NCI-H2227 treated with DMSO at 0.1 percent for 48 hours (cell line): ENCODE results near the gene DNAH6.
A peak's percentile ranks its signal among the peaks of the same experiment; 100 is the strongest.
"Not testable (repeated sequence)": the region's sequence is repeated elsewhere in the genome, so short reads cannot be mapped to it uniquely, and the experiment has no call there.

Source experiments
- DNase-seq: peaks from one replicate; lab custom pipeline; 2025; lab: John Stamatoyannopoulos, UW

Gene DNAH6, protein sequence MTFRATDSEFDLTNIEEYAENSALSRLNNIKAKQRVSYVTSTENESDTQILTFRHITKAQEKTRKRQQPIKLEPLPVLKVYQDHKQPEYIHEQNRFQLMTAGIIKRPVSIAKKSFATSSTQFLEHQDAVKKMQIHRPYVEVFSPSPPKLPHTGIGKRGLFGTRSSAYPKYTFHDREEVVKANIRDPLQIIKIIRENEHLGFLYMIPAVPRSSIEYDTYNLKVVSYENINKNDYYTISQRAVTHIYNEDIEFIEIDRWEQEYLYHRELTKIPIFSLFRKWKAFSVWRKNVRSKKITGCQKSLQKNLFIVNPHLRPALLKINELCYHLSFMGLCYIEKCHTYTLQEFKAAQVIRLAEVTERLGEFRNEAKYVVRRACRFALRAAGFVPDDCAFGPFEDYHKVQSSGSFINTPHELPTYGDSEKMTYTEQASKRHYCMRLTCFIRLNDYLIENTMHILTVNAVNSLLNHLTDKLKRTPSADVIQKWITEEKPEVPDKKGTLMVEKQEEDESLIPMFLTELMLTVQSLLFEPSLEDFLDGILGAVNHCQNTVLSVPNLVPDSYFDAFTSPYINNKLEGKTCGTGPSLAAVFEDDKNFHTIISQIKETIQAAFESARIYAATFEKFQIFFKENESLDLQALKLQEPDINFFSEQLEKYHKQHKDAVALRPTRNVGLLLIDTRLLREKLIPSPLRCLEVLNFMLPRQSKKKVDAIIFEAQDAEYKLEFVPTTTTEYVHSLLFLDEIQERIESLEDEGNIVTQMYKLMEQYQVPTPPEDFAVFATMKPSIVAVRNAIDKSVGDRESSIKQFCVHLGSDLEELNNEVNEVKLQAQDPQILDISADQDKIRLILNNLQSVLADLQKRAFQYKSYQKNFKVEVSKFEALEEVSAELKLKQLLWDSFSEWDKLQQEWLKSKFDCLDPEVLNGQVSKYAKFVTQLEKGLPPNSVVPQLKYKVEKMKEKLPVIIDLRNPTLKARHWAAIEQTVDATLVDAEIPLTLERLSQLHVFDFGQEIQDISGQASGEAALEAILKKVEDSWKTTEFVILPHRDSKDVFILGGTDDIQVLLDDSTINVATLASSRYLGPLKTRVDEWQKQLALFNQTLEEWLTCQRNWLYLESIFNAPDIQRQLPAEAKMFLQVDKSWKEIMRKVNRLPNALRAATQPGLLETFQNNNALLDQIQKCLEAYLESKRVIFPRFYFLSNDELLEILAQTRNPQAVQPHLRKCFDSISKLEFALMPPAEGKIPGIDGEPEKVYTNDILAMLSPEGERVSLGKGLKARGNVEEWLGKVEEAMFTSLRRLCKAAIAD (N-terminal part only)

DNA sequence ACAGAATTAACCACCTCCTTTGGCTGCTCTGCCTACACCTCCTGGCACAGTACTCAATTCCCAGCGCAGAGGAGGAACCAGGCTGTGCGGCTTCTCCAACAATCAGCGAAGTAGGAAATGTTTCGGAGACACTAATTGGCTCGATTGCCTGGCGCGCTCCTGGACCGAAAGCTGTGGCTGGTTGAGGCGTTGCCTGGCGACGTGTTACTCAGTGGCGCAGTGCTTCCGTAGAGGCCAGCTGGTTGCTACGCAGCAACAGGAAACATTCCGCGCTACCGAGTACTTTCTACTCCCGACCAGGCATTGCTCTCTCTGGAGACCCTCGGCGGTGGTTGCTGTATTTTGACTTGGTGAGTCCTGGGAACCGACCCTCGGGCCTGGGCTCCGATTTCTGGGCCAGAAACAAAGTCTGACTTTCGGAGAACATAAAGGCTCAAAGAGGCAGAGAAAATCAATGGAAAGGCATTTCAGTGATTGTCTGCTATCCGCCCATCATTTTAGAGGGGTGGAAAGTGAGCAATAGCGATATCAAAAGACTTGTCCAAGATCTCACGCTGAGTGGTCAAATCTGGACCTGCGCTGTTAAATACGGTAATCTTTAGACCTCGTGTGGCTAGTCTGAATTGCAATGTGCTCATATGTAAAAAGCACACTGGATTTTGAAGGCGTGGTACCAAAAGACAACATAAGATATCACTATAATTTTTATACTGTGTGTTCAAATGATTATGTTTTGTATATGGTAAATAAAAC, at the start of gene DNAH6:
Gene DNAH6, plus strand, starts transcription at position 265 of the 753 bp plus-strand sequence. CDS start 1,329 bp downstream, outside the sequence.
- DNase-seq = peak; percentile 96

DNA sequence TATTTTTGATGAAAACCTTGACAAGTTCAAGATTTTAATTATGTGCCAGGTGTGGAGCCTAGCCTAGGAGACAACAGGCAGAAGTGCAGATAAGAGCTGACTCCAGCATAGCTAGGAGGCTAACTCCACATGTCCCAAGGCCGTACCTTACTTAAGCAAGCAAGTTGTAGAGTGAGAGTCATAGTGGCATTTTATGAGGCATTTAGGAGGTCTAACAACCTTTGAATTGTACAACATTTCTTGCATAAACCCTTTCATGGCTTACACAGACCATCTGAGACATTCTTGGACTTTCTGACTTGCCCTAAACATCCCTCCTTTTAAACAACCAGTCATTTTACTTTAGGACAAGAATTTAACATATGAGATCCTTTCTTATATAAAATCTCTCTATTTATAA, 48.9 kb upstream of the DNAH6 start:
- no peak for DNase-seq

DNA sequence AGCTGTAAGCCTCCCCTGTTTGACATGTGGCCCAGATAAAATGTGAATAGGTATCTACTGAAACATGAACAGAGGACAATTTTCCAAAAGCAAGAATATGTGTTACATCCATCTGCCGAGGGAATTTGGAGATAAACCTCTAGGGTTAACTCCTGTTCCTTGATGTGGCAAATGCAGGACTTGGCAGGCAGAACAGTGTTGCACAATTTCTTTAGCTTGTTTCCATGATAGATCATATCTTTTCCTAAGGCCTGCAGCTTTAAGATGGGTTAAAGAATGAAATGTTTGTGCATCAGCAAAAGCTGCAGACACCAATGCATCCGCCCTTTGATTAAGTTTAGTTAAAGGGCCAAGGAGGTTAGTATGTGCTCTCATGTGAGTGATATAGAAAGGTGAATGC, 43.9 kb upstream of the DNAH6 start:
- DNase-seq = not testable (repeated sequence)

DNA sequence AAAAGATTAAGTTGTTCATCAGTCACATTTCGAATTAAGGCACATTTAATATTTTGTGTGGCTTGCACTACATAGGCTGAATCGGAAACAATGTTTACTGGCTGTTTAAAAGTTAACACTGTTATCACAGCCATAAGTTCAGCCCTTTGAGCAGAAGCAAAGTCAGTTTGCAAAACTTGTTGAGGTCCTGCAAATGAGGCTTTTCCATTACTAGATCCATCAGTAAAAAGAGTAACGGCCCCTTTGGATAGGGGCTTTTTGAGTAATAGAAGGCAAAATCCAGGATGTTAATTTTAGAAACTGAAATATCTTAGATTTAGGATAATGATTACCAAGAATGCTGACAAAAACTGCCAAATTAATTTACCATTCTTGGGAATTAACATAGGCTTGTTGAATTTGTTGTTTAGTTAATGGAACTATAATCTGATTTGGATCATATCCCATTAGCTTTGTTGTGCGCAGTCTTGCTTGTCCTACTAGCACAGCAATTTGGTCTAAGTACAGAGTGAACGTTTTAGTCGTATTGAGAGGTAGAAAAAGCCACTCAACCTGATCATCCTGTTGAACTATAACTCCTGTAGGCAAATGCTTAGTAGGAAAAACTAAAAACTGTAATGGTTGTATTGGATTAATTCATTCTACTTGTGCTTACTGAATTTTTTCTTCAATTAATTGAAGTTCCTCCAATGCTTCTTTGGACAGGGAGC, 43.3 kb upstream of the DNAH6 start:
- DNase-seq = no peak

DNA sequence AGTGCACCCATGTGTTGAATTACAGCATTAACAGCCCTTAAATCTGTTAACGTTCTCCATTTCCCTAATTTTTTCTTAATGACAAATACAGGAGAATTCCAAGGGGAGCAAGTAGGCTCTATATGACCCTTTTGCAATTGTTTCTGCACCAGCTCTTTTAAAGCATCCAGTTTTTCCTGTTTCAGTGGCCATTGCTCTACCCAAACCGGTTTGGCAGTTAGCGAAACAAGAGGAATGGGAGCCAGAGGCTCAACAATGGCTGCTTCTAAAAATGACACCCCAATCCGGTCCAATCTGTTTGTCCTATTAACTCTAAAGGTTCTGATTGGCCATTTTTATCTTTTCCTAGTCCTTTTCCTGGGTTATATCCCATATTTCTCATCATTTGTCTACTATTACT, 42.1 kb upstream of the DNAH6 start:
- no peak for DNase-seq

DNA sequence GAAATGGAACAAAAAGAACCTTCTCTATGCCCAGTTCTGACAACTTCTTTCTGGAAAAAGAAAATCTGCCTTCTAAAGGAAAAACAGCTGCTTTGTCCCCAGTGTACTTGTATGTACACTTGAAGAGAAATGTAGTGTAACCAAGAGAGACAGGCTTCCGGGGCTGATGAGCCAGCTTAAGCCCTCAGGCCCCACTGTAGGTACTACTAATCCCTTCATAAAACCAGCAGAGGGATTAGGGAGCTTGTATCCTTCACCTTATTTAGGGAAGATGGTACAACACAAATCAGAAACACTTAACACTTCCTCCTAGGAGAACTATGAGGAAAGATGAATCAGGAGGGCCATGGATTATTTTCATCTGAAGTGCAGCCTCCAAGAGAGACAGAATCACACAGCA, 38.4 kb upstream of the DNAH6 start:
- DNase-seq = no peak

DNA sequence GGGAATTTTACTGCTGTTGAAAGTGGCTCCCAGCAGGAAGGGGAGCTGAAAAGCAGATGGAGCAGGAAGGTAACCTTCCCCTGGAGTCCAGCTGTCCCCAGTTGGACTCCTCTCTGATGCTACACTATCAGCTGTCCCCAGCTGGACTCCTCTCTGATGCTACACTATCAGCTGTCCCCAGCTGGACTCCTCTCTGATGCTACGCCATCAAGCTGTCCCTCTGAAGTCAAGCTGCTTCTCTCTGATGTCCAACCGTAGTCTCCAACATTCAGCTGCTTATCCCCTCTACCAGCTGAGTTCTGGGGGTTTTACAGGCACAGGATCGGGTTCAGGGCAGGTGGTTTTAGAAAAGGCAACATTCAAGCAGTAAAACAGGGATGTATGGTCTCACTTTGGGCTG, 37.4 kb upstream of the DNAH6 start:
- no peak for DNase-seq

DNA sequence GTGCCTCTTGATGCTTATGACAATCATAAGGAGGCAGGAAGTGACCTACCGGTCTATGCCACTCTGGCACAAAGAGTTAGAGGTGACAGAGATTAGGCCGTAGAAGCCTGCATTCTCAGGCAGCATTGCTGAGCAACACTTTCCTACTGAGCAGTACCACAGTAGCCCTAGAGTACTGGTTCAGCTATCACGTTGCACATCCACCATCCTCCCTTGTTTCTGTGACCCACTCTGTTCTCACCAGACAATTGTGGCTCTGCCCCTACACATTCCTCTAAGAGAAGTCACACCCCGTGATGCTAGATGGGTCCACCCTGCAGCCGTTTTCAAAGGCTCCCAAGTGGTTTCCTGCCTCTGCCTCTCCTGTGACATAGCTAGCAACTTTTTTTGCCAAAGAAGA, 34.6 kb upstream of the DNAH6 start:
- no peak for DNase-seq

DNA sequence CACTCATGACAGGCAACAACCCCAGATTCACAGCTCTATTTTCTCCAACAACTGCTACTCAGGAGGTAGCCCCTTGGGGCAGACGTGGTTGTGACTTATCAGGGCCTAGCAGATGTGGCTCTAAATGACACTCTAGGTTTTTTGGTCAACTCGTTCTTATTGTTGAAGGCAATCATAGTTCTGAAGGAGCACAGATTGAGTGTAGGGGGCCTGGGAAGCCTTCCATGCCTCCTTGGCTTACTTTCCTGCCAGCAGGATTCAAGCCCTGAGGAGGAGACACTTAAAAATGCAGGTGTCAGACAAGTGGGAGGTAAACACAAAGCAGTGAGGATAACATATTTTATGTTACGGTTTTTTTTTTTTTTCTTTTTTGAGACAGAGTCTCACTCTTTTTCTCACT, 33.7 kb upstream of the DNAH6 start:
- DNase-seq = no peak

DNA sequence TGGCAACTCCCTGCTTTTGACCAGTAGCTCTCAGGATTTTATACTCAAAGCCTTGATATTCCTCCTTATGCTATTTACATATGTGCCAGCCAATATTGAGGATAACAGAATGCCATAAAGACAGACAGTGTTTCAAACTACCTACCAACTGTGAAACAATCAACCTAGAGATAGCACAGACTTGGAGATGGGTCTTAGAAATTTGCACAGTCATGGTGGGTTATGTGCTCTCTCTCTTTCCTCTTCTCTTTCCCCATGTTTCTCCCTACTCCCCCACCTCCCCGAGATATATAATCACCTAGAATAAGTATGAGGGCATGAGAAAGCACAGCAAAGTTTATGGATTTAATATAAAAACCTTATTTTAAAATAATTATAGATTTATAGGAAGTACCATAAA, 33.0 kb upstream of the DNAH6 start:
- no peak for DNase-seq

DNA sequence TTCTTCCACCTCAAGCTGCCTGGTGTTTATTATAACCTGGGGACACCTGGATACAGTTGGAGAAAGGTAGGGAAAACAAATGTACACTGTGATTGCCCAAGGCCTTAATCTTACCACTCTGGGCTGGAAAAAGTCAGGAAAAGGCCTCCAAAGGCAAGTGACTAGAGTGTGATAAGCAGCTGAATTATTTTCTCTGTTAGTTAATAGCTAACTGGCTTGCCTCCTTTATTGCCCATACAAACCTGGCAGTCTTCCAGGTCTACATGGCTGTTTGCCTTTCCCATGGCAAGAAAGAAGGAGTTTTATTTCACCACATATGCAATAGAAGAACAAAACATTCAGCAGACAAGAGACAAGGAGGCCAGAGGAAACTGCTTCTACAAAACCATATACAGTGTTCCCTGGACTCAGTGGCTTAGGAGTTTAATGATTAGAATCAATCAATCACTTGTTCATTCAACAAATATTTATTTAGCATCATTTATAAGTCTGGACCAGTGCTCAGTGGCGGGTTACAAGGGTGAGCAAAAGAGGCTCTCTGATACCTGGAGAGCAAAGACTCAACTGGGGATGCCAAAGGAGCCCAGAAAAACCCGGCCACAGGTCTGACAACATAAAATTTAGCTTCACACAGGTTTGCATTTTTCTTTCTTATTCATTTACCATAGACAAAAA, 29.7 kb upstream of the DNAH6 start:
- DNase-seq = no peak

DNA sequence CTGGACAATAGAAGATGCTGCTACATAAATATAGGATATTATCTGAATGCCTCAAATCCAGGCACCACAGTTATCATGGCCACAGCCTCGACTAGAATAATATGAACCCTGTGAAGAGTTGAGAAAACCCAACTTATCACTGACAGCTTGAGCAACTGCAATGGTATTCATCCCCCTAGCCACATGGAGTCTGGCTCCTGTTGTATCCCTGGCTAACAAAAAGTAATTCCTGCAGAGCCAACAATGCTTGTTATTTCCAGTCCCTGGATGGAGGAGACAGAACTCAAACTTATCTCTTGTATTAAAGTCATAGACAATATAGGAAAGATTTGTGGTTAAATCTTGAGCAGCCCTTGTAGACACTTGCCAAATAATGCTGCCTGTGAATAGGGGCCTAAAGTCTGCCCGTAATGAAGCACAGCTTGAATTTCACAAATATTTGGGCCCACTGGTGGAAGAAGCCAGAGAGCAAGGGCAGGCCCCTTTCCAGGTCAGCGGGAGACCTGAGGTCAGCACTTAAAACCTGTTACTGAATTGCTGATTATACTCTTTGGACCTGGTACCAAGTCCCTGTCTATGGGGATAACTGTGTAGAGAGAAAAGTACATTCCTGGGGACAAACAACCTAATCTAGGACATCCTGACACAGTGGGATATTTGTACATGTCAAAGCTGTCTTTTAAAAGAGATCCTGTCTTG, 28.9 kb upstream of the DNAH6 start:
- no peak for DNase-seq

DNA sequence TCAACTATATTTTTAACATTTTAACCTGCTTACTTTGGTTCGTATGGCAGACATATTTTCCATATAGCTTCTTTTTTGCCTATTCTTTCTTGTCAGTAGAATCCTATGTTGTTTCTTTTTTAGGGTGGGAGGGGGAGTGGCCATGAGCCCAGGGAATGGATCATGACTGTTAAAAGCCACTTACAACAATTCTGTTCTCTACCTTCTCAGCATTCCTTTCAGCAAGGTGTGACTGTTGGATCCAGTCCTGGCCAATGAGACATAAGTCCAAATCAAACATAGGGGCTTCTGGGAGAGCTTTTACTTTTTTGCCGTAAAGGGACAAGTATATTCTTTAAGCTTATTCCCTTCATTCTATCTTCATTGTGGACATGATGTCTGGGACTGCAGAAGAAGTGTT, 25.0 kb upstream of the DNAH6 start:
- no peak for DNase-seq

DNA sequence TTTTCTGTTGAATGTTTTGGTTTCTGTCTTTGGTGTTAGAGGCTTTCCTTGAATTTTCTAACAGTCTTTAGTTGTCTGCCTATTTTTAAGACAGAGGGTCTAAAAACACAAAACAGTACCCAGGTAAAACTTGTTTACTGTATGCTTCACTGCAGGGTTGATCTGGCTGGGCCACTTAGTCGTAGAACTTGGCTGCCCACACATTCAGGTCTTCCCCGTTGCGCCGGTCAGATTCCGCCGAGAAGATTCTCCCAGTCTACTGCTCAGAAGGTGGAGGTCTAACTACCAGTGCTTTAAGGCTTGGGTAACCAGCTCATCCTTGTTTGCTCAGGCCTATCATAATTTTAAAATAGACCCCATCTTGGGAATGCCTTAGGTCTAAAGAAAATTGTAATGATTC, 24.6 kb upstream of the DNAH6 start:
- DNase-seq = no peak

DNA sequence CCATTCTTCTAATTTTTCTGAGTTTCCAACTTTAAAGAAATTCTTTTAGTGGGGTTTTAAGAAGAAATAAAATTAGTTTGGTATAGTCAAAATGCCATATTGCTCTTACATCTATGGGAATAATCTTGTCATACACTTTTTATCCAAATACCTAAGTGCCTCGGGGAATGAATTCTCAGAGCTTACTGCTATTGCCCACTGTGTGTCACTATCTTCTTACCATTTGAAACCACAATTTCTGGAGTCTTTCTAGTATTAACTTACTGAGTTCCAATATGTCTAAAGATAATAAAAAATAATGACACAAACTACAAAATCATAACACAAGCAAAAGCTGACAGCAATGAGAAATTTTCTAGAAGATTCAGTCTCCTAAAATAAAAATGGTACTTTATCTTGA, 23.7 kb upstream of the DNAH6 start:
- DNase-seq = no peak

DNA sequence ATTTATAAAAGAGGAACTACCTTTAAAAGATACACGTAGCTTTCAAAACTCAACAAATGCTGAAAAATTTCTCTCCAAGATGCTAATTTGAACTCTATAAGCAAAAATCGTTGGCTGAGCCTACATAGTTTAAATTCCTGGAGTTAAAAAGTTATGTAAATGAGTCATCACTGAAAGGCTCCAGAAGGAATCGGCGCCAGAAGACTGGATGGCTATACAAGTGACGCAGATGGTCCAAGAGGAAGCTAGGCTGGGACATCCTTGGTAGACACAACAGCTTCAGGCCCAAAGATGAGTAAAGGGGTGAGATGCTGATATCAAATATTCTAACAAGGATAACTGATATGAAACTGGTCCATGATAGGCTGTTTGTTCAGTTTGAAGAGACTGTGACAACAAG, 22.8 kb upstream of the DNAH6 start:
- DNase-seq = no peak

DNA sequence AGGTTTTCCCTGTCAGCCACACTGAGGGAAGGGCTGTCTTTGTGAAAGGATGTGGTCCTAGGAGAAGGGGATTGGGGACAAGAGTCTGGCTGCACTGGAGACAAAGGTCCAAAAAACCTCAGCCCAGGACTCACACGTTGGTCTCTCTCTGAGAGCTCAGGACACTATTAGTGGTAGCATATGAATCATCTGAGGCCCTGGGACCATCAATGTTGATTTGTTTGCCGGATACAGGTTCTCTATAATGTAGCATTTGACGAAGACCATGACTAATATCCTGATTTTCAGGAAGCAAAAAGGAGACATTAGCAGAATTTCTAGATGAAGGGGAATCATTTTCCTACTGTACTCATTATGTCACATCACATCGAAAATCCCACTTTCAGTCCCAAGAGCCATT, 22.2 kb upstream of the DNAH6 start:
- no peak for DNase-seq

DNA sequence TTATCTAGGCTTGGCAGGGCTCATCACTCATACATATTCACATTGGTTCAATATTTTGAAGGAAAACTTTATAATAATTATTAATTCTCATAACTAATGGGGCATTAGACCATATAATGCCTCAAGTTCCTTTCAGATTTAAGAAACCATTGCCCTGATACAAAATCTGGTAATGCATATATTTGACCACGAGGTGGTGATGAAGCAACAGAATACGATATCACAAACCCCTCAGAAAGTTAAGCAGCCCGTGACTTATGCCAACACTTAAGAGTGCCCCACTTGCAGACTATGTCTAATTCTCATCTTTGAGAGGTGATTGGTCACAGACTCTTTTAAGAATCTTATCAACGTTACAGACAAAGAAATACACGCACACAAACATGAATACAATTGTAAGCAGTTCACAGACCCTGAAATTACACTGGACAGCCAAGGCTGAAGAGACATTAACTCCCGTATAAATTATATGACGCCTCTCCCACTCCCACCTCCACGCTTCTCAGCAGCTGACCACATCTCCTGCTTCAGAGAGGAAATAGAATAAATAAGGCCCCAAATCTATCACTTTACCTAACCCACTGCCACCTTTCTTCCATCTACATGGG, 20.7 kb upstream of the DNAH6 start:
- peak; percentile 59 for DNase-seq

DNA sequence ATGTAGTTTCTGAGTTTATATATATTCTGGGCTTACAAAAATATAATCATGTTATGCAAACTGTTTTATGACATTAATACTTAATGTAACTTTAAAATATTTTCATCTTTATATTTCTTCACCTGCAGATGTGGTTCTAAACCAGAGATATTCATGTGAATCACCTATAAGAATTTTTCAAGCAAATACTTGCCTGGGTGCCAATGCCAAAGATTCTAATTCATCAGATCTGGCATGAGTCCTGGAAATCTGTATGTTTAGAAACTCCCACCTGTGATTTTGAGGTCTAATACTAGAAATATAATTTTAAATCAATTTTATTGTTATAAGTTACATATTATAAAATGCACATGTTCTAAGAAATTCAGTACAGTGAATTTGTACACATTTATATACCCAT, 19.9 kb upstream of the DNAH6 start:
- no peak for DNase-seq
